GM18519 (cell line): ENCODE data around the gene MRPL36.
"Not testable (repeated sequence)": the region's sequence is repeated elsewhere in the genome, so short reads cannot be mapped to it uniquely, and the experiment has no call there.

Source experiments
- ATAC-seq: cut with Tn5 transposase; IDR thresholded peaks from one replicate; pipeline ENCODE4 v1.9.1; 2021; ENCODE audit warnings: mild to moderate bottlenecking, moderate library complexity; ENCODE audit not compliant: unreplicated experiment, low FRiP score

The MRPL36 gene

GRCh38 chr5:1797103-1797800, 2.4 kb downstream of the MRPL36 start:
- no peak for ATAC-seq

- ATAC-seq, result no peak
These were observed 3.1 kb downstream of the MRPL36 start for GRCh38 chr5:1796371-1797102.

GRCh38 chr5:1795931-1796330, 3.7 kb downstream of the MRPL36 start:
- no peak for ATAC-seq

GRCh38 chr5:1795506-1795905, 4.1 kb downstream of the MRPL36 start:
- no peak for ATAC-seq

GRCh38 chr5:1794901-1795290, 4.7 kb downstream of the MRPL36 start:
- ATAC-seq, result no peak

DNA sequence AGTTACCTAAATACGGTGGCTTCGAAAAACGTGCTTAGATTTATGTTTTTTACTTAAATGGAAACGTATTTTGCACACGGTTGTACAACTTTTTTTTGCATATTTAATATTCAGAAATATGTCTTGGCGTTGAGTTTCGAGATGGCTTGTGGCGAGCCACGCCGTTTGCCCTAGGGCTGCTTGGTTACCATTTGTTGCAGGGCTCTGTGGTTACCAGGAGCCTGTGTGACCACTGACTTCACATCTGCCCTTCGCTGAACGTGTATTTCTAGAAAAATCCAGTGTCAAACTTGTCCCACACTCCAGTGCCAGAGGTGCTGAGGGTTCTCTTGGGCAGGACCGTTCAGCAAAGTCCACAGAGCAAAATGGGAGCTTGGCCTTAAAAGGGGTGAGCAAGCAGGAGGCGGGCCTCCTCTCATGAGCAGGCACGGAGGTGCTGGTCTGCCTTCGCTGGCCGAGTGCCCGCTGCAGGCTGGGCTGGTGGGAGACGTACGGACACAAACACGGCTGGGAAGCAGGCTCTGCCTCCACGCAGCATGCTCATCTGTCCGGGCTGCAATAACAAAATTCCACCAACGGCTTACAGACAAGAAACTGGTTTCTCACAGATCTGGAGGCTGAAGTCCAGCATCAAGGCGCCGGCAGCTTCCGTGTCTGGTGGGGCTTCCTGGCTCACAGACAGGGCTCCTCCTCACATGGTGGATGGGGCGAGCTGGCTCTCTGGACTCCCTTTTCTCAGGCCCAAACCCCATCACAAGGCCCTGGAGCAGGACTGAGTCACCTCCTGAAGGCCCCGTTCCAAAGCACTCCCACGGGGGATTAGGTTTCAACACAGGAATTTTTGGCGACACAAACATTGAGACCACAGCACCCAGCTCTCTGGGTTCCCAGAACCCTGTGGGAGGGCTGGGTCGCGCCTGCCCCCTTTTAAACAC, 5.4 kb downstream of the MRPL36 start:
- no peak for ATAC-seq

DNA sequence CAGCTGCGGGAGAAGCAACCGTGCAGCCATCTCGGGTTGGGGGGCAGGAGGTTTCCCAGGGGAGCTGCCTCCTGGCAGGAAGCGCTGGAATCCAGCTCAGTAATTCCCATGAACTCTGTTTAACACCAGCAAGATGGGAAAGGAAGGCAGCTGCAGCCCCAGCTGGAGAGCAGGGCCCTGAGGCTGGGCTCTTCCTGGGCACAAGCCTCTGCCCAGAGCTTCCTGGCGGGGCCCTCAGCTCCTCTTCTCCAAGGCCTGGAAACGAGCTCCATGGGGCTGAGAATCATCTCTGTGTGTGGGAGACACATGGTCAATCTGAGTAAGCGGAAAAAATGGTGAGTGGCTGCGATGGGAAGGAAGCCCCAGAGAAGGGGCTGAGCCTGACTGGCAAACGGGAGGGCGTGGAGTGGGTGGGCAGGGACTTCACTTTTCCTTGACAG, 6.3 kb downstream of the MRPL36 start:
- no peak for ATAC-seq

GRCh38 chr5:1792842-1793266, 6.8 kb downstream of the MRPL36 start:
- peak; percentile 98 for ATAC-seq

GRCh38 chr5:1791176-1791575, 8.5 kb downstream of the MRPL36 start:
- no peak for ATAC-seq

- ATAC-seq, result no peak
These were observed 9.7 kb downstream of the MRPL36 start for GRCh38 chr5:1789834-1790471.

DNA sequence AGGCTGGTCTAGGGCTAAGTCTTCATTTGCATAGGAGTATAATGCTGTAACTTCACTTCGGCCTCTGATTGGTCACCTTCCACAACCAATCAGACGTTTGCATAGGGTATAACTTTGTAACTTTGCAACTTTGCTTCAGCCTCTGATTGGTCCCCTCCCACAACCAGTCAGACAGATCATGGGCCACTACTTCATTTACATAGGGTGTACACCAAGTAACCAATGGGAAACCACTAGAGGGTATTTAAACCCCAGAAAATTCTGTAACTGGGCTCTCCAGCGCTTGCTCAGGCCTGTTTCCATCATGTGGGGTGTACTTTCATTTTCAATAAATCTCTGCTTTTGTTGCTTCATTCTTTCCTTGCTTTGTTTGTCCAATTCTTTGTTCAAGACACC, 10.2 kb downstream of the MRPL36 start:
- ATAC-seq, result not testable (repeated sequence)

- no peak for ATAC-seq
These were observed 10.8 kb downstream of the MRPL36 start for GRCh38 chr5:1788828-1789227.

GRCh38 chr5:1788200-1788599, 11.4 kb downstream of the MRPL36 start:
- no peak for ATAC-seq

GRCh38 chr5:1787472-1788047, 12.1 kb downstream of the MRPL36 start:
- no peak for ATAC-seq

DNA sequence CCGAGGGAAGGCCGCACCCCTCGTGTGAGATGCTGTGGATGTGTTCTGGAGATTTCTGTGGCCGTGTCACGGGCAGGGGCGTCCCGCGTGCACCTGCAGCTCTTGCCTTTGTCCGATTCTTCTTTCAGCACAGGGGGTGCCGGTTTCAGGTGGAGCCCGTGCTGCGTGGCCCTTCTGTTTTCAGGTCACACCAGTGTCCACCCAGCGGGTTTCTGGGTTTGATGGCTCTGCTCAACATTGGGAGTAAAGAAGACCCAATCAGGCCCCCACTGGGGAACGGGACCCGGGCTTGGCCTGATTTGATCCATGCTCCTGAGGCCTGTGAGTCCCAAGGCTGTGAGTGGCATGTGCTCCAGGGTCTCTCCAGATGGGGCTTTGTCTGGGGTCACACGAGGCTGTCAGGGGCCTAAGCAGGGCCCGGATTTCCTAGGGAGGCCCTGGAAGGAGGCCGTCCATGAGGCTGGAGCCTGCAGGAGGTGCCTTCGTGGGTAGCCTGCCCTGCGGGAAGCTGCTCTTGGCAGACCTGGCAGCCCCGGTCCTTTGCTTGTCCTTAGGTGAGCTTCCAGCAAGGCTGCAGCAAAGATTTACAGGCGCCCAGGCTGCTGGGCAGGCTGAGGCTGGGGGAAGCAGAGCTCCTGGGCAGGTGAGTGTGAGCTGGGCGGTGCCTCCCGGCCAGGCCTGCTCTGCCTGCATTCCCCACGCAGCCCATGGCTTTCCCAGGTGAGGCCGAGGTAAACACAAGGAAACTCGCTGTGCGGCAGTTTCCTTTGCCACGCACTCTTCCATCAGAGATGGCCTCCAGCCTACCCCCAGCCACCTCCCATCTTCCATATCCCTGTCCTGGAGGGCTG, 12.8 kb downstream of the MRPL36 start:
- ATAC-seq, result no peak

GRCh38 chr5:1785984-1786383, 13.7 kb downstream of the MRPL36 start:
- ATAC-seq, result no peak

DNA sequence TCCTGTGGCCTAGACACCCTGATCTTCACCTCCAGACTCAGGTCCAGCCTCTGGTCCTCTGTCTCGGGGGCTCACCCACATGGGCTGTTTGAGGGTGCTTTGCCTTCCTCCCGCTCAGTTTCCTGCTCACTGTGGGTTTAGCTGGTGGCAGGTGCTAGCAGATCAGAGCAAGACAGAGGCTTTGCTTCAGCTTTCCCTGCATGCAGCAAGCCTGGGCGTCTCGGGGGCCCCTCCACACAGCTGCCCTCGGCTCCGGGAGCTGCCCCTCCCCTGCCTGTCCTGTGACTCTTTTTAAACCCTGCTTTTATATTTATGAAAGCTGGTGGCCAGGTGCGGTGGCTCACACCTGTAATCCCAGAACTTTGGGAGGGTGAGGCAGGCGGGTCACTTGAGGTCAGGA, 14.6 kb downstream of the MRPL36 start:
- ATAC-seq, result no peak

GRCh38 chr5:1784197-1785050, 15.2 kb downstream of the MRPL36 start:
- no peak for ATAC-seq
